22Rv1 (cell line): ENCODE data around the gene CCDC188.

Experiments used
- H3K27ac ChIP-seq: fragments of 450-650 bp; 2 replicates; pipeline ENCODE4 v1.5.1; 2017
- ZFX ChIP-seq: fragments of 450-650 bp; IDR thresholded peaks from 2 replicates; pipeline ENCODE4 v1.6.1; 2017; ENCODE audit warnings: antibody characterized with exemption, borderline replicate concordance
- TF ChIP-seq, protein P1 (sequence below): fragments of 450-650 bp; IDR thresholded peaks from 2 replicates; pipeline ENCODE4 v1.5.1; 2017; ENCODE audit warnings: mild to moderate bottlenecking

Gene CCDC188

DNA sequence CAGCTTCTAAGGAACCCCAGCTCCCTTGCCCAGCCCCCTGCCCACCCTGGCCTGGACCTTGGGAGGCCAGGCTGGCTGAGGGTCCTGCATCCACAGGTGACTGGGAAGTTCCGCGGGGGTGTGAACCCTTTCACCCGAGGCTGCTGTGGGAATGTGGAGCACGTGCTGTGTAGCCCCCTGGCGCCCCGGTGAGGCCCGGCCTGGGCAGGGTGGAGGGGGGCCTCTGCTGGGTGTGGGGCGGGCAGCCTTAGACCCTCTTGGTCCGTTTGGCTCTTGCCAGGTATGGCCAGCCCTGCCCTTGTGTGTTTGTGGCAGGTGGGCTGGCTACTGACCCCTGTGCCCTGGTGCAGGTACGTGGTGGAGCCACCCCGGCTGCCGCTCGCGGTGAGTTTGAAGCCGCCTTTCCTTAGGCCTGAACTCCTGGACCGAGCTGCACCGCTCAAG is 10.3 kb downstream of the CCDC188 start:
- TF ChIP-seq, protein P1, sequence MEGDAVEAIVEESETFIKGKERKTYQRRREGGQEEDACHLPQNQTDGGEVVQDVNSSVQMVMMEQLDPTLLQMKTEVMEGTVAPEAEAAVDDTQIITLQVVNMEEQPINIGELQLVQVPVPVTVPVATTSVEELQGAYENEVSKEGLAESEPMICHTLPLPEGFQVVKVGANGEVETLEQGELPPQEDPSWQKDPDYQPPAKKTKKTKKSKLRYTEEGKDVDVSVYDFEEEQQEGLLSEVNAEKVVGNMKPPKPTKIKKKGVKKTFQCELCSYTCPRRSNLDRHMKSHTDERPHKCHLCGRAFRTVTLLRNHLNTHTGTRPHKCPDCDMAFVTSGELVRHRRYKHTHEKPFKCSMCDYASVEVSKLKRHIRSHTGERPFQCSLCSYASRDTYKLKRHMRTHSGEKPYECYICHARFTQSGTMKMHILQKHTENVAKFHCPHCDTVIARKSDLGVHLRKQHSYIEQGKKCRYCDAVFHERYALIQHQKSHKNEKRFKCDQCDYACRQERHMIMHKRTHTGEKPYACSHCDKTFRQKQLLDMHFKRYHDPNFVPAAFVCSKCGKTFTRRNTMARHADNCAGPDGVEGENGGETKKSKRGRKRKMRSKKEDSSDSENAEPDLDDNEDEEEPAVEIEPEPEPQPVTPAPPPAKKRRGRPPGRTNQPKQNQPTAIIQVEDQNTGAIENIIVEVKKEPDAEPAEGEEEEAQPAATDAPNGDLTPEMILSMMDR: no peak
- TF ChIP-seq ZFX: no peak
- H3K27ac ChIP-seq: no peak overlapping the region

DNA sequence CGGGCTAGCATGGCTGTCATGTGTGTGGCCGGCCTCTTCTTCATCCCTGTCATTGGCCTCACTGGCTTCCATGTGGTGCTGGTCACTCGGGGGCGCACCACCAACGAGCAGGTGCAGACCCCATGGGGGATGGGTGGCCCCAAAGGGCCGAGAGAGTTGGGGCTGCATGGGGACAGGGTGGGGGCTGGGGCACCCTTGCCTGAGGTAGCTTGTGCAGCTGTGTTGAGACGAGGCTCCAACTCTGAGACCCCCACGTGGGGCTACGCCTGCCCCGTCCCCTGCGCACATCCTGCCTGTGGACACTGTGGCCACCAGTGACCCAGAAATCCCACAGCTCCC is 10.8 kb downstream of the CCDC188 start:
- TF ChIP-seq ZFX: no peak
- TF ChIP-seq, protein P1: no peak
- no peak overlapping the region for H3K27ac ChIP-seq

DNA sequence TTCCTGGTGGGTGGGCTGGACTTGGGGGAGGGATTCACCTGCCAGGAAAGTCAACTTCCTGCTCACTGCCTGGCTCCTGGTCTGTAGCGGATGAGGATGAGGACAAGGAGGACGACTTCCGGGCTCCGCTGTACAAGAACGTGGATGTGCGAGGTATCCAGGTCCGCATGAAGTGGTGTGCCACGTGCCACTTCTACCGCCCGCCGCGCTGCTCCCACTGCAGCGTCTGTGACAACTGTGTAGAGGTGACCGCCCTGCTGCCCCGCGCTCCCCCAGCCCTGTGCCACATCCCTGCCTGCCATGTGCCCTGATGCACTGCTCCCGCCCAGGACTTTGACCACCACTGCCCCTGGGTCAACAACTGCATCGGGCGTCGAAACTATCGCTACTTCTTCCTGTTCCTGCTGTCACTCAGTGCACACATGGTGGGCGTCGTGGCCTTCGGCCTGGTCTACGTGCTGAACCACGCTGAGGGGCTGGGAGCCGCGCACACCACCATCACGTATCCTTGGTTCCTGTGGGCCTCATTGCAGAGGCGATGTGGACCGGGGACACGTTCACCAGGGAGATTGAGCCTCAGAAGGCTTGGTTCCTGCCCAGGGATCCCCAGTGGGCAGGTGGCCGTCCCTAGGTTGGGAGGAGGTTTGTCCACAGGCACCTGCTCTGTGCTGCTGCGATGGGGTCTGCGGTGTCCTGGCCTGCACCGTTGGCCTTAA is 11.3 kb downstream of the CCDC188 start:
- H3K27ac ChIP-seq: no peak overlapping the region
- TF ChIP-seq ZFX: no peak
- TF ChIP-seq, protein P1: no peak

DNA sequence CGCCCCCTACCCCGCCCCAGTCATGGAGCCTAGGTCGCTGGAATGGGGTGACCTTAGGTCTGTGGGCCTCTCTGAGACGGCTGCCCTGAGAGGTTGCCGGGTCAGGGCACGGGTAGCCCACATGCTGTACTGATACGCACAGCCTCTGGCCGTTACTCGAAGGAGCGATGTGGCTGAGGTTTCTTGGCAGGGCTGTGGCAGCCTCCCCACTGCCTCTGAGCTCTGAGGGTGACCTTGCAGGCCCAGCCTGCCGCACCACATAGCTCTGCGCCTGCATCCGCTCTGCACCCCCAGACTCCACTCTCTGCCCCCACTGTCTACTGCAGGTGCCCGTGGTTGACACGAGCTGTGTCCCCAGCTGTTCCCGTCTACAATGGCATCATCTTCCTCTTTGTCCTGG is 12.0 kb downstream of the CCDC188 start:
- TF ChIP-seq ZFX: no peak
- TF ChIP-seq, protein P1: no peak
- no peak overlapping the region for H3K27ac ChIP-seq

DNA sequence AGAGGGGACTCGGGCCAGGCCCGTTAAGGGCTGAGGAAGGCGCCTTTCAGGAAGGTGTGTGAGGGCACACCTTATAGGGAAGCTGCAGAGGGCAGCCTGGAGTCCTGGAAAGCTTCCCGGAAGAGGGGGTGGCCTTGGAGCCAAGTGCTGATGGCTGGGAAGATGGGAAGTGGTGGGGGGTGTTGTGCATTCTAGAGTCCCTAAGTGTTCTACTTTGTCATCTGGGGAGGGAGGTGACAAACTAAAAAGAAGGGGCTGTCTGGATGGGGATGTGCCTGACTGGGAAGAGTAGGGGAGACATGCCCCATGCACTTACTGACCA is 12.5 kb downstream of the CCDC188 start:
- TF ChIP-seq, protein P1: no peak
- no peak for TF ChIP-seq ZFX
- no peak overlapping the region for H3K27ac ChIP-seq

DNA sequence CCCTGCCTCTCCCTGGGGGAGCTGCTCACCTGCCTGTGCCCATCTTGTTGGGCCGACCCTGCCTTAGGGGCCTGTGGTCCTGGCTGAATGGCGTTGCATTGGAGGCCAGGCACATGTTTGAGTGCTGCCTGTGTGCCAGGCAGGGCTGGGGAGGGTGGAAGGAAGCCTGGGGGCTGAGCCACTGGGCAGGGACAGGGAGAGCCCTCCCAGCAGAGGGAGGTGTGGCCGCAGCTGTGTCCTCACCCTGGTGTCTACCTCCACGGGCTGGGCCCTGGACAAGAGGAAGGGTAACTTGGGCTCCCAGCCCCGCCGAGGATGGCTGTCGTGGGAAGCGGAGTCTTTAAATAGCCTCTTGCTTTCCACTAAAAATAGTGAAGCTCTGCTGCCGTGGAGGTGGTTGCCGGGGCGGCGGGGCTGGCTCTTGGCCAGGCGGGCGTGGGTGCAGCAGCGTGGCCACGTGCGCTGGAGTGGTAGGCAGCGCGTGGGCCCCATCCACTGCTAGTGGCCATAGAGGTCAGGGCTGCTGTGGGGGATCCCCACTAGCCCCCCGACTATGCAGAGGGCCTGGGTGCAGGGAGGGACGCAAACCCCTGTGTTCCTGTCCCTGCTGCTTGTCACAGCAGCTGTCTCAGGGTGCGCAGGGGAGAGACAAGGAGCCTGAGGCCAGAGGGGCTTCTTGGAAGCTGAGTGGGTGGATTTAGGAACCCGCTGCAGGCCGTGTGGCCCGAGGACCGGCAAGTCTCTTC is 13.0 kb downstream of the CCDC188 start:
- no peak for TF ChIP-seq ZFX
- TF ChIP-seq, protein P1: no peak
- no peak overlapping the region for H3K27ac ChIP-seq

DNA sequence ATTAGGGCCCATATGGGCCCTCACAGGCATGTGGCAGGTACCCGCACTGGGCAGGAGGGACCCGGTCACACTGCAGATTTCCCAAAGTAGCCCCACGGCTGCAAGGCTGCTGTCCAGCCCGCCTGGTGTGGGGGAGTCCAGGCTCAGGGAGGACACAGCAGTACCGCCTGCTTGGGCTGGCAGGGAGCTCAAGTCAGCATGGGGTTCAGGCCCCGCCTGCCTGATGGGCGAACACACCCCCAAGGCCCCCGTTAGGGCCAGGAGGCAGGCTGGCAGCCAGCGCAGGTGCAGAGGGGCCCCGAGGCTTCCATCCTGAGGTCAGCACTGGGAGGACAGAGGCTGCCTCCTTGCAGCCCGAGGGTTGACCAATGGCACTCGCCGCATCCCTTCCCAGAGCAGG is 13.7 kb downstream of the CCDC188 start:
- H3K27ac ChIP-seq: no peak overlapping the region
- TF ChIP-seq, protein P1: no peak
- TF ChIP-seq ZFX: no peak
